ENCODE measurements around the gene SLIT1.

GRCh38 chr10:97034958-97035769, 150.6 kb downstream of the SLIT1 start:
- TF ChIP-seq POLR2AphosphoS5 (IDR thresholded peaks at IDR 0.05; ENCODE audit: low read depth, low read length) (no peak), POLR2A (IDR thresholded peaks at IDR 0.05; ENCODE audit: low read depth, low read length) (no peak)

All from GM12892 (cell line).